G401.6 (cell line): ENCODE results near the gene BAMBI.
"Not testable (repeated sequence)": the region's sequence is repeated elsewhere in the genome, so short reads cannot be mapped to it uniquely, and the experiment has no call there.

ENCODE experiments used
- FAIRE-seq: peaks from 2 replicates; lab custom pipeline; 2012; peaks lifted over from hg19 to GRCh38; lab: Jason Lieb, UNC

The BAMBI gene, protein sequence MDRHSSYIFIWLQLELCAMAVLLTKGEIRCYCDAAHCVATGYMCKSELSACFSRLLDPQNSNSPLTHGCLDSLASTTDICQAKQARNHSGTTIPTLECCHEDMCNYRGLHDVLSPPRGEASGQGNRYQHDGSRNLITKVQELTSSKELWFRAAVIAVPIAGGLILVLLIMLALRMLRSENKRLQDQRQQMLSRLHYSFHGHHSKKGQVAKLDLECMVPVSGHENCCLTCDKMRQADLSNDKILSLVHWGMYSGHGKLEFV

DNA sequence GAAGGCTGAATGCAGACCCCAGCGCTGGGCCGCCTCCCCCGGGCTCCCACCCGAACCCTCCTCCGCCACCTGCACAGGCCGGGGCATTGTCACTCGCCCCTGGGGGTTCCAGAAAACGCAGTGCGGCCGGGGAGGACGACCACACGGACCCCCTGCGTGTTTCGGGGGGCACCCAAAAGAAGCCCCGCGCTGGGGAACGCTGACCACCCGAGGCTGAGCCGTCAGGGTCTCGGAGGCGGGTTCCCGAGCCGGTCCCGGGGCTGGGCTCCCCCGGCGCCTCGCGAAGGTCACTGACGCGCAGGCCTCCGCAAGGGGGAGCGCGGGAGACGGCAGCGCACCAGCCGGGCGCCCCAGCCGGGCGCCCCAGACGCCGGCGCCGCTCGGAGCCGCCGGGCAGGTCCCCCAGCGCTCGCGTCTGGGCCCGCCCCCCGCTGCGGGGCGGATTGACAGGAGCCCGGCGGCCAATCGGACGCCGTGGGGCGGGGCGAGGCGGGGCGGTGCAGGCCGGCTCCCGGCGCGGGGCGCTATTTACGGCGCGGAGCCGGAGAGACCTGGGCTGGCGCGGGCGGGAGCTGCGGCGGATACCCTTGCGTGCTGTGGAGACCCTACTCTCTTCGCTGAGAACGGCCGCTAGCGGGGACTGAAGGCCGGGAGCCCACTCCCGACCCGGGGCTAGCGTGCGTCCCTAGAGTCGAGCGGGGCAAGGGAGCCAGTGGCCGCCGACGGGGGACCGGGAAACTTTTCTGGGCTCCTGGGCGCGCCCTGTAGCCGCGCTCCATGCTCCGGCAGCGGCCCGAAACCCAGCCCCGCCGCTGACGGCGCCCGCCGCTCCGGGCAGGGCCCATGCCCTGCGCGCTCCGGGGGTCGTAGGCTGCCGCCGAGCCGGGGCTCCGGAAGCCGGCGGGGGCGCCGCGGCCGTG lies at the start of gene BAMBI:
BAMBI (plus strand) TSS at position 554 of the 920 bp plus-strand sequence. CDS start 377 bp downstream, outside the sequence.
- no peak for FAIRE-seq

DNA sequence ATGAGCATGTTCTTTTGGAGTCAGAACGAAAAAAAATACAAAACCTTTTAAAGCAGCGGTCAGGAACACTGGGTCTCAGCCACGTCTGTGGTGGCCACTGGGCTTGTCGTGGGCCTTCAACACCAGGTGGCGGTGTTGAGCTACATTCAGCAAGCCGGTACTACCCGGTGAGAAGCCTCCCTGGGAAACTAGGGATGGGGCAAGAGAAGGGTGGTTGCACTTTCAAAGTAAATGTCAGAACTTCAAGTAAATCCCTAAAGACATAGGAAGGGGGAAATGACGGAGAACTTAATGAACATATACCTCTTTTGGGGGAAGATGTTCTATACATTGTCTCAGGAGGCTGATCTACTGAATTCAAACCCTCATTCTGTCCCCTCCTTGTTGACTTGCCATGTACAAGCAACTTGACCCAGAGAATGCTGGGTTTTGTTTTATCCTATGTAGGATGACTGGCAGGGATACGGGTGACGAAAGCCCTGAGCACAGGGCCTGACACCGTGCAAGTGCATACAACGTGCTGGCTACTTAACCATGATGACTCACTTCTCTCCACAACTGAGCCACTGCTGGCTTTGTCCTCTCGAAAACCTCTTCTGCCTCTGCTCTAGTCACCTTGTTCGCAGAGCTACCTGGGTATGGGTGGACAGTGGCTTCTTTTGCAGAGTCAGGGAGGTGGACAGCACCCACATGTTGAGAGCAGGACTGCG lies 49.0 kb upstream of the BAMBI start:
- peak; percentile 95 for FAIRE-seq

DNA sequence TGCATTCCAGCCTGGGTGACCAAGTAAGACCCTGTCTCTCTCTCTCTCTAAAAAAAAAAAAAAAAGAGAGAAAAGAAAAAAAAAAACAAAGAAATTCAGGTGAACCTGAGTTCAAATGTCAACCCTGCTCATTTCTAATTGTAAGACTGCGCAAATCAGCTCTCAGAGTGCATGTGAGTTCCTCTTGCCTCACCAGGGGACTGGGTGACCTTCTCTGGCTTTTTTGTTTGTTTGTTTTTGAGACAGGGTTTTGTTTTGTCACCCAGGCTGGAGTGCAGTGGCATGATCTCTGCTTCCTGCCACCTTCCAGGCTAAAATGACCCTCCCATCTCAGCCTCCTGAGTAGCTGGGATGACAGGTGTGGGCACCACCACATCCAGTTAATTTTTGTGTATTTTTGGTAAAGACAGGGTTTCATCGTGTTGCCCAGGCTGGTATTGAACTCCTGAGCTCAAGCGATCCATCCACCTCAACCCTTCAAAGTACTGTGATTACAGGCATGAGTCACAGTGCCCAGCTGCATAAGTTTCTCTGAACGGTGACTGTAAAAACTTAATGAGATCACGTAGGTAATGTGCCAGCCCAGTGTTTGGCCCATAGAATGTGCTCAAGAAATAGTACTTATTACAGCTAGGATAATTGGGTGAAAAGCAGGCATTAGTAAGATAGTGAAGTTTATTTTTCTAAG lies 45.3 kb upstream of the BAMBI start:
- FAIRE-seq = no peak

DNA sequence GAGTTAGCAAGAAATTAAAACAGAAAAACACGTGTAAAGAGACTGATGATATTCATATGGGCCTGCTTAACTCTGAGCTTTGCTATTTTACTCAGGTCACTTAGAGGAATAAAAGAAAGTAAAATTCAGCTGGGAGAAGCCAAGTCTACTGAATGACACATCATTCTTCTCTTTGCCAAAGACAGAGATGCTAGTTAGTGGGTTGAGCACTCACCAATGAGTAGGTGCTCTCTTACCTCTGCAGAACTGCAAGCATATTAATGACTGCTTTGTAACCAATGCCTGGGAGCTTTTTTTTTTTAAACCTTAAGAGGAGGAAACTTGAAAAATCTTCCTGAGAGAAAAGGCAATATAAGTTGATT lies 44.8 kb upstream of the BAMBI start:
- no peak for FAIRE-seq

DNA sequence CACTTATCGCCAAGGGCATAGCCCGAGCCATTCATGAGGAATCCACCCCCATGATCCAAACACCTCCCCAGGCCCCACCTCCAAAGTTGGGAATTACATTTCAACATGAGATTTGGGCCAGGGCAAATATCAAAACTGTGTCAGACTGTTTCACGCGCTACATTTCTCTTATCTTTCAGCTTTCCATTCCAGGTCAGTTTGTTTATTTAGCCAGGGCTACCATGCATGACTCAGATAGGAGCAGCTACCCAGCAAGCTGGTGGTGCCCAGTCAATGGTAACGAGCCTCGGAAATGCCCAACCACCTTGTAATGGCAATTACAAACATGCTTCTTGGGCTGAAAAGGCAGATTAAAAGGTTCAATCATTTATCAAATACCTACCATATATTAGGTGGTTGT lies 43.6 kb upstream of the BAMBI start:
- FAIRE-seq = no peak

DNA sequence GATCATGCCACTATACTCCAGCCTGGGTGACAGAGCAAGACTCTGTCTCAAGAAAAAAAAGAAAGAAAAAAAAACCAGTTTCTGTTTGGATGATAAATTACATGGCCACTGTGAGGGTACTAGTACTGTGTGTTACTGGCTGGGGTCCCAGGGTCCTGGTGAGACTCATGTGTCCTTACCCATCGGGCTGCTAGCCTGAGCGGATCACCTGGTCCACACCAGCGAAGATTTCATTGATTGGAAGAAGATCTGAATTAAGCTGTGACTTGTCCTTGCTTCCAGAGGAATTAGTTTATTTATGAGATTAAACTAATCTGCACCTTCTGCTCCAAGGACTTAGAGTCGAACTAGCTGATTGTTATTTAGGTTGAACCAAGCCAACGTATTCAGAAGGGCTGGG lies 40.0 kb upstream of the BAMBI start:
- FAIRE-seq = no peak

DNA sequence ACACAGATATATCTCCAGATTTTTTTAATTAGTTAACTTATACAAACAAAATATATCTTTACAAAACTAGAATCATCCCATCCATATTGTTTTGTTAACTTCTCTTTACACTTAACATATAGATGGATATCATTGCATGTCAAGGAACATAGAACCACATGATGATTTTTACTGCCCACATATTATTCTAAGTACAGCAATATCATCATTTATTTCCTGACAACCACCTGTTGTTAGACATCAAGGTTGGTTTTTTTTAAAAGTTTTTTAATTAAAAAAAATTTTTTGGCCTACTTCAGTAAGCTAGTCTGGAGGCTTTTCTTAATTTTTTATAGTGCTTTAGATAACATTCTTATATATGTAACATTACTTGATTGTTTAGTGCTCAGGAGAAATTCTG lies 38.9 kb upstream of the BAMBI start:
- peak; percentile 48 for FAIRE-seq

DNA sequence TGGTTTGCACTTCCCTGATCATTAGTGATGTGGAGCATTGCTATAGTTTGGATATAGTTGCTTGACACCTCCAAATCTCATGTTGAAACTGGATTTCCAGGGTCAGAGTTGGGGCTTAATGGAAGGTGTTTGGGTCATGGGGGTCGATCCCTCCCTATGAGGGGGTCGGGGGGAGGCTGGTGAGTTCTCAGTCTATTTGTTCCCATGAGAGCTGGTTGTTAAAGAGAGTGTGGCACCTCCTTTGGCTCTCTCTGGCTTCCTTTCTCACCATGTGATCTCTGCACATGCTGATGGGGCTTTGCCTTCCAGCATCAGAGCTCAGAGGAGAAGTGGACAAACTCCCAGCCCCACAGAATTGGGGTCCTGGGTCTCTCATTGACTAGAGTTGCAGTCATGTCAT lies 36.8 kb upstream of the BAMBI start:
- no peak for FAIRE-seq

DNA sequence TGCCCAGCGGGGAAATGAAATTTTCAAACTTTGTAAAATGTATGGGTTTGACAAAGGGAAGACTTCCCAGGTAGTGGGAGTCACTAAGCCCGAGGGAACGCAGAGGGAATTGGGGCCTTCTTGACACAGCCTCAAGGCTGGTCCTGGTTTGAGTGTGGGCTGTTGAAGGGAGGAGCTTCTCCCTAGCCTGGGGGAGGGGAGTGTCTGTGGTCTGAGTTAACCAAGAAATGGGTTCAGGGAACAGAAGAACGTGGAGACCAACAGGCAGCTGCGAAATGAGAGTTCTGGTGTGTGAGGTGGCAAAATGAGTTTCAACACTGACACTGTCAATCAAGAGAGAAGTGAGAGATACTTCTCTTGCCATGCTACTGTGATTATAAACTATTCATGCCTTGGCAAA lies 32.7 kb upstream of the BAMBI start:
- FAIRE-seq = no peak

DNA sequence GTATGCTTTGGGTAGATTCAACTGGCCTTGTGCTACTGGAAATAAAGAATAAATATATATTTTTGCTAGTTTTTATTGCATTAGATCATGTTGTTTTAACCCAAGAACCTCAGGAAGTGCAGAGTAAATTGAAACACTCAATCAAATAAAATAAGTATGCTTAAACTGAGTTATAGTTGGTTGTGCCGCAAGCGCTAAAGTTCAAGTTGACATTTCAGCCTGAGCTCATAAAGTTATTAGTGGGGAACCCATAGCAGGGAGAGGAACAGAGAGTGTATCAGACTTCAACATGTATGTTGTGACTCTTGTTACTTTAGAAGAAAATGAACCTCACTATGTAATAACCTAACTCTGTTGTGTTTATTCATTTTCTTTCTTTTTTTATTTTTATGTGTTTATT lies 25.2 kb upstream of the BAMBI start:
- no peak for FAIRE-seq

DNA sequence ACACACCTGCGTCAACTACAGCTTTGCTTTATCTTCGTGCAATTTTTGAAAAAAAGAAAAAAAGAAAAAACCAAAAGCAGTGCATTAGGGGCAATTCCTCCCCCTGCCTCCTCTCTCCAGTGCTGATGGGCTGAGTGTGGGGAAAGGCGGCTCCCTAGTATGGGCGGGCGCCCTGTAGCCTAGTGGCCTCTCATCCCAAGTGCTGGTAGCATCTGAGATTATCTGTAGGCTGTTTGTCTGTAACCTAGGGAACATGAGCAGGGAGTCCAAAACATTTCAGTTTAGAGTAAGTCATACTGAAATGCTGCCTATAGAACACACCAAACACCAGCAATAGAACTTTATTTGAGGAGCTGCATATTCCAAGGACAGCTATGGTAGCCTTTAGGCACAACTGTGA lies 24.6 kb upstream of the BAMBI start:
- no peak for FAIRE-seq

DNA sequence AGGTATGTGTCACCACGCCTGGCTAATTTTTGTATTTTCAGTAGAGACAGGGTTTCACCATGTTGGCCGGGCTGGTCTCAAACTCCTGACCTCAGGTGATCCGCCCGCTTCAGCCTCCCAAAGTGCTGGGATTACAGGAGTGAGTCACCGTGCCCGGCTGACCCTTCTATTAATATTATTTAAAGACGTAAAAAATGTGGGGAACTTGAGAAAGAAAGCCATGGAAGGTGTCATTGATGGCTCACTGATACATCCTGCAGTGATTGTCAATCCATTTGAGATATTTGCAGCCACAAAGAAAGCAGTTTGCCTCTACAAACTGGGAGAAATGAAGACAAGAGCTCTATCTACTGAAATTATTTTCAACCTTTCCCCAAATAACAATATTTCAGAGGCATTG lies 18.5 kb upstream of the BAMBI start:
- not testable (repeated sequence) for FAIRE-seq

DNA sequence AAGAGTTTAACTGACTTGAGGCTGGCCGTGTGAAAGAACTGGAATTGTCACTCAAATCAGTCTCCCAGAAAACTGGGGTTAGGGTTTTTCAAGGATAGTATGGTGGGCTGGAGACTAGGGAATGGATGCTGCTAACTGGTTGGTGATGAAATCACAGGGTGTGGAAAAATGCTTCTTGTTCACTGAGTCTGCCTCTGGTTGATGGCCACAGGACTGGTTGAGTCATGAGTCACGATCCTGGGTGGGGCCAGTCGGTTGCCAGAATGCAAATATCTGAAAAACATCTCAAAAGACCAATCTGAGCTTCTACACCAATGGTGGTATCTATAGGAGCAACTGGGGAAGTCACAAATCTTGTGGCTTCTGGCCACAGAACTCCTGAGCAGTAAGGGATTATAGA lies 16.3 kb upstream of the BAMBI start:
- FAIRE-seq = no peak

DNA sequence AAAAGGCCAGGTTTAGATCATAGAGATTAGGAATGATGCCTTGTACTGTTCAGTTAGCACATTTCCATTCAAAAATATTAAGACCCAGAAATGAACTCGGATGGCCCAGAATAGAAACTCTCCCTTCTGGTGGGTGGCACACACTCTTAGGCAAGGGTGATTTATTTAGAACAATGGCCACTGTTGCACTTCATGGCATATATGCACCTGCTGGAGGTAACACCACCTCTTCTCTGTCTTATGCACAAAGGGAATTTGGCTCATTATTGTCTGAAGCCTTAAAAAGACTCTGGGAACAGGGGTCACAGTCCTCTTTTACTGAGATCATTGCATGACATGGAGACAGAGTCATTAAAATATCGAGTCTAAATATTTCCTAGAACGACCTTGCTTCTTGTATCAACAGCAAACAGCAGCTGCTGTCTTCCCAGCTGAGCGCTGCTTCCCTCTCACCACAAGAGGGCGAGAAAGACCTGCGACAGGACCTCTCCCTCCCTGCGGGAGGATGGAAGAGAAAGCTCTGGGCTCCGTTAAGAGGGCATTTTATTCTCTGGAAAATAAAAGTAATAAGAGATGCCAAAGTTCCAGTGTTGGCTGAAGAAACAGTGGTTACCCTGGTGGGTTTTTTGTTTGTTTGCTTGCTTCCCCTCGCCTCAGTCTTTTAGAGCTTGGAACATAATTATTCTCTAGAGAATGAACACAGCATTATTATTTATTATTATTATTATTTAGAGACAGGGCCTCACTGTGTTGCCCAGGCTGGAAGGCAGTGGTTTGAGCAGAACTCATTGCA lies 13.5 kb upstream of the BAMBI start:
- FAIRE-seq = peak; percentile 96

DNA sequence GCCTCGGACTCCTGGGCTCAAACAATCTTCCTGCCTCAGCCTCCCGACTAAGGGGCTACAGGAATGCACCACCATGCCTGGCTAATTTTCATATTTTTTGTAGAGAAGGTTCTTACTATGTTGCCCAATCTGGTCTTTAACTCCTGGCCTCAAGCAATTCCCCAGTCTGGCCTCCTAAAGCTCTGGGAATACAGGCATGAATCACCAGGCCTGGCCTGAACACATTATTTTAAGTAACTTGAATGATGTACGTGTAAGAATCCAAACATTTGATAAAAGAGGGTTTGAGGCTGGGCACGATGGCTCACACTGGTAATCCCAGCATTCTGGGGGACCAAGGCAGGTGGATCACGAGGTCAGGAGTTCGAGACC lies 13.0 kb upstream of the BAMBI start:
- FAIRE-seq = peak; percentile 72

DNA sequence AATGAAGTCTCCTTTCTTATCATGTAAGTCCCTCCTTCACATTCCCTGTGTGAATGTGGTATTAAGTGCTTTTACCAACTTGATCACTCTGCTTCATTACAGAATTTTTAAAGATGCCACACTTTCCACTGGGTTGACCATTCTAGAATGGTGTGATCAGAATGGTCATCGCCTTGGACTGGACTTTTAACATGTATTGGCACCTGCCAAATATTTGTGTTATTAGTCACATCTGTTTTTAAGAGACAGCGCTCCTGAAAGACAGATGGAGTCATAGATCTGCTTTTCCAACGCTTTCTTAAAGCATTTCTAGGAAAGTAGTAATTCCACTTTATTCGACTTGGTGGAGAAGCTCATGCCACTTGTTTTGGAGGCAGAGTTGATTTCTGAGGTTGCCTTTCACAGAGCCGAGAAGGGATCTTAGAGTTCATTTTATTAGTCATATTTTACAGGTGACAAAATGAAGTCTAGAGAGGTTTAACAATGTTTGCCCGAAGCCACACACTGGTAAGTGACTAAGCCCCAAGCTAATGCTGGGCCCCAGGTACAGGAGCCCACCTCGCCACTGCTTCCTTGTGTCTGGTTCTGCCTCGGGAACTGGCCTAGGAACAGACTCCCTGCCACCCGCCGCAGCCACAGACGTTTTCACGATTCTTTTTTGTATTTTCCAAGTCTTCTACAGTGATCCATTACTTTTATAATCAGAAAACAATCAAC lies 10.4 kb upstream of the BAMBI start:
- peak; percentile 84 for FAIRE-seq

DNA sequence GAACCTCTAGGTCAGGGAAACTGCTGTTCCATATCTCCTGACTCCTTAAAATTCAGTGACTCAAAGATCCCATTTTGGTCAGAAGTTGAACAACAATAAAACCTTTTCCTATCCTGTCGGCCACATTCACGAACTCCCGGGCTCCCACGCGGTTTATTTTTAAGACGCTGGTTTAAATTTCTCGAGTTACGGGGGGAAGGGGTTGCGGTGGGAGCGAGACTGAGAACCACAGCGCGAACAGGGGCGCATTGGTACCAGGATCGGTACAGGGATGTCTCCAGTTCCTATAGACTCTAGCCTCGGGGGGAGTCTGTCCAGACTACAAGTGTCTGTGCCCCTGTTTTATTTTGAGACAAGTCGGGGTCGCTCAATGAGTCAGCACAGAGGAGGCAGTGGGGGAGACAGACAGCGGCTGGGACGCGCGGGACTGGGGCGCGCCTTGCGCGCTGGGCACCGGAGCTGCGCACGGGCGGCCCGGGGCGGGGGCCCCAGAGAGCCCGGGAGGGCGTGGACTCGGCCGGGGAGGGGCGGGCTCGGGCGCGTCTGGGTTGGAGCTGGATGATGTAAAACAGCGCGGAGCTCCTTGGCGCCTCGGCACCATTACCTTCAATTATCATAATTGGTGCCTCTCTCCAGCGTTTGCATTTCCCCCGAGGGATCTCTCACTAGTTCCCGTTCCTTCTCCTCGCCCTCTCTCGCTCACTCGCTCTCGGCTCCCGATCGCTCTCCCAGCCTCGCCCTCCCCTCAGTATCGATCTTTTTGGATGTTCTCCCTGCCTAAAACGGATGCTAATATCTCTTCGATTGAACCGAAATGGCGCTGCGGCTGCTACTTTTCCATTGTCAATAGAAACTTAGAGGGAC lies 8.7 kb upstream of the BAMBI start:
- no peak for FAIRE-seq

DNA sequence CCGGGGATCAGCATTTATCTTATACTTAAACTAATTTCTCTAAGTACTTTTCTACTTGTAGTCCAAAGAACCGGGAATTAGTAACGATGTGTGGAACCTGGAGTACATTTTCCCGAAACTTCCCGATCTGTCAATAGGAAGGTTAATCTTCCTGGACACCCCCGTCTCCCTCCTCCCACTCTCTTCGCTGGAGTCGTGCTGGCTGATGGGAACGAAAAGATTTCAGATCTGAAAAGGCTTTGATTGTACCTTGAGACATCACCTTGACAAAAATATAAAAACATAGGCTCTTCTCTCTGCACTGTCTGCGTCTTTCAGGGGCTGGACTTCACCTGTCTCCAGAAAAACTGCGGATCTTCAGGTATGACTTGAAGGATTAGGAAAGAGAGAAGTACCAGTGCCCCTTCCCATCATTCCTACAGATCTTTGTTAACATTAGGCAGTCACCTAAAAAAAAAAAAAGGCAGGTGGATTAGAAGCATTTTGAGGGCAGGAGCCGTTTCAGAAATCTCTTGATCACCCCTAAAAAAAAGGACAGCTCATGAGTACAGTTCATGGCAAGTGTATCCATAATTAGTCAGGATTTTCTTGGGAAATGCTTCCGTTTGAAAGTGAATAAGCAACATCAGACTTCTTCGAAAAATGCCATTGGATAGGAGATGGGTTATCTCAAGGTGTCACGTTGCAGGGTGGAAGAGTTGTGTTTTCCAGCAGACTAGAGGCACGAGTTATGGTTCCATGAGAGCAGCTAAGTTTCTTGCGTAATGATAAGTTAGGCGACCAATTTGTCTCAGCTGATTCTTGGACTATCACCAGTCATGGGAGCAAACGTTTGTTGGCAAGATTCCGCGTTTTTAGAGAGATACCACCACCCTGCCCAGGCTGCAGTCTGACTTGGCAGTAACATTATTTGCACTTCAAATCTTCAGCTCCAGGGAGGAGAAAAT lies 7.8 kb upstream of the BAMBI start:
- no peak for FAIRE-seq

DNA sequence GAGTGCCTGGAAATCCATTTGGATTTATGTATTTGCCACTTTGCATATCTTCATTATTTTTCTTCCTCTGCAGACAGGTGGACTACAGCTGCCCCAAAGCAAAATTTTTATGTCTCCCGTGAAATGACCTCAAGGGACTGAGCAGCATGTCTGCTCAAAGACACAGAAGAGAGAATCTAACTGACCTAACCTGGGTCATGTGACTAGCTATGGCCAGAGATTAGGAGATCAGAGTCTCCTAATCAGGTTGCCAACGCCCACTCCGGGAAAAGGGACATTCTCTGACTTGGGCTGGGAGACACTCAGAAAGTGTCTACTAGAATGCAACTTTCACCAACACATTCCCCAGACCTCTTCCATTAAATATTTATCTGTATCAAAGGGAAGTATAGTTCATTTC lies 2.5 kb upstream of the BAMBI start:
- no peak for FAIRE-seq
